Activated T-cell treated with anti-CD3 and anti-CD28 coated beads, Interleukin-2, amount 50 U/mL, for 24 hours (primary cell): ENCODE results near the gene HOXB1.
A peak's percentile ranks its signal among the peaks of the same experiment; 100 is the strongest.

Experiments
- DNase-seq: peaks from one replicate; pipeline ENCODE4 v3.0.0-alpha.2; 2020
- H3K27ac Mint-ChIP-seq: 2 replicates; pipeline ENCODE4 v1.8.0; 2020; ENCODE audit warnings: mild to moderate bottlenecking, mixed read lengths
- H3K27me3 Mint-ChIP-seq: 2 replicates; pipeline ENCODE4 v1.8.0; 2020; ENCODE audit warnings: mixed read lengths
- H3K36me3 Mint-ChIP-seq: 2 replicates; pipeline ENCODE4 v1.8.0; 2020; ENCODE audit warnings: low read depth, mixed read lengths
- H3K4me1 Mint-ChIP-seq: 2 replicates; pipeline ENCODE4 v1.8.0; 2020; ENCODE audit warnings: low read depth, mixed read lengths
- H3K4me3 Mint-ChIP-seq: 2 replicates; pipeline ENCODE4 v1.8.0; 2020; ENCODE audit warnings: mild to moderate bottlenecking, moderate library complexity, mixed read lengths
- H3K9me3 Mint-ChIP-seq: 2 replicates; pipeline ENCODE4 v1.8.0; 2020; ENCODE audit warnings: mixed read lengths

HOXB1 gene

DNA sequence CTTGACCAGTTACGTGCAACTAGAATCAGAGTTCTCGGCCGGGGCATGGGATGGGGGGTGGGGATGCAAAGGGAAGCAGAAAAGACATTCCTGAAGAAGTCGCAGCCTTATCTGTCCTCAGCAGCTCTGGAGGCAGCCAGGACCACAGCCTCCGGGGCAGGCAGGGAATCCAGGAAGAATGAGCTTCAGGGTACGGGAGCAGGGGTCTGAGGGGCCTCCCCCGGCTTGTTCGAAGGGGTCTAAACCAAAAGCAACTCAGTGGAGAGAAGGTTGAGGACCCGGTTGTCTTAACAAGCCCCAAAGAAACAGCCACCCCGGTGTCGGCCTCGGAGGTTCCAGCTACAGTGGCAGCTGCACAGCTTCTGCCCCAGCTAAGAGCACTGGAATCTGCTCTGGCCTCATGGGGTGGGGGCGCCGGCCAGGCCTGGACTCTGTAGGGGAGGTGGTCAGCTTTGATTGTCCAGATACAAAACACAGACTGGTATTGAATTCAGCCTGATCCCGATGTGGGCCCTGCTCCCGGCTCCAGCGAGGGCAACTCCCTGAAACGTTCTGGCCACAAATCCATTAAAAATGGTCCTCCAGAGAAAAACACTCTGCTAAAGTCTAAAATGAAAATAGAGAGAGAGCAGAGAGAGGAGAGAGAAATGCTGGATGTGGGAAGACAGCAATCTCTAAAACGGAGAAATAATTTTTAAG, 39.7 kb upstream of the HOXB1 start:
- Mint-ChIP-seq H3K4me3 (no peak overlapping the region), H3K36me3 (no peaks in the 10 kb centered on the region), H3K9me3 (no peaks in the 10 kb centered on the region), H3K27me3 (peaks cover 11% of the 10 kb centered on the region), H3K4me1 (peaks cover 4% of the 10 kb centered on the region), H3K27ac (no peak overlapping the region)
- no peak for DNase-seq

DNA sequence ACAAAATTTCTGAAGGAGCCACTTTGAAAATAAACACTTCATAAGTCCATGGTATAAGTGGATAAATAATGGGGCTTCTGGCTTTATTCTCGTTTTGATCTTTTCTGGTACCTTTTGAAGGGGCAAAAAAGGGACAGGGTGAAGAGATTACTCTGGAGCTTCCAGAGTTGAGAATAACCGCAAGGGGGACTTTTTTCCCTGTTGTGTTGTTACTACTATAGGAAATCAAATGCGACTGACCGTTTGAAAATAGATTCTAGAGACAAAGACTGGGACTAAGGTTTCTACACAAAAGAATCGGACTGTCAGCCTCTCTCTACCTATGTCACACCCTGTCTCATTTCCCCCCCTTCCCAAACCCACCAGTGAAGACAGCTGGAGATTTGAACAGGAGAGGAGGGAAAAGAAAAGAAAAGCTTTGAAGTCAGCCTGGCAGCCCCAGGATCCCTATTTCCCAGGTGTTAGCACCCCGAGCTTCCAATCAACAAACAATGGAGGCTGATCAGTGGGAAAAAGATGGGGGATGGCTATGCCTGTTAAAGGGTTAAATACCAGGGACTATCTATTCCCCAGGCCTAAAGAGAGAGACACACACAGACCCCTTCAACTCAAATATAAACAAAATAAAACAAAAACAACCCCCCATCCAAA, 39.0 kb upstream of the HOXB1 start:
- Mint-ChIP-seq H3K9me3 (no peaks in the 10 kb centered on the region), H3K27me3 (peaks cover 9% of the 10 kb centered on the region), H3K4me1 (peaks cover 4% of the 10 kb centered on the region), H3K4me3 (no peak overlapping the region), H3K27ac (no peak overlapping the region), H3K36me3 (no peaks in the 10 kb centered on the region)
- DNase-seq, result no peak

DNA sequence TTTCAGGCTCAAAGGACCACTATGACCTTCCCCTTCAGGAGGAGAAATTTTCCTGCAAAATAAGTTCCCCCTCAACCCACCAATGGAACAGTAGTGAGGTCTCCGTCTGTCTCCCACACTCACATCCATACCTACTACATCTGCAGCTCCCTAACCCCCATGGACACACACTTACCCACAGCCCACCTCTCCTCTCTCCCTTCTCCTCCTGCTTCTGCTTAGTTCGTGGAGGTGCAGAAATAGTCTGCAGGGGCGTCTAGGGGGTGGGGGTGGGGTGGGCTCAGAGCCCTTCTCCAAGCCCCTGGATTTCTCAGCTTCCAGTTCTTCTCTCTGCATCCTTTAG, 38.4 kb upstream of the HOXB1 start:
- H3K9me3 Mint-ChIP-seq, result no peaks in the 10 kb centered on the region

DNA sequence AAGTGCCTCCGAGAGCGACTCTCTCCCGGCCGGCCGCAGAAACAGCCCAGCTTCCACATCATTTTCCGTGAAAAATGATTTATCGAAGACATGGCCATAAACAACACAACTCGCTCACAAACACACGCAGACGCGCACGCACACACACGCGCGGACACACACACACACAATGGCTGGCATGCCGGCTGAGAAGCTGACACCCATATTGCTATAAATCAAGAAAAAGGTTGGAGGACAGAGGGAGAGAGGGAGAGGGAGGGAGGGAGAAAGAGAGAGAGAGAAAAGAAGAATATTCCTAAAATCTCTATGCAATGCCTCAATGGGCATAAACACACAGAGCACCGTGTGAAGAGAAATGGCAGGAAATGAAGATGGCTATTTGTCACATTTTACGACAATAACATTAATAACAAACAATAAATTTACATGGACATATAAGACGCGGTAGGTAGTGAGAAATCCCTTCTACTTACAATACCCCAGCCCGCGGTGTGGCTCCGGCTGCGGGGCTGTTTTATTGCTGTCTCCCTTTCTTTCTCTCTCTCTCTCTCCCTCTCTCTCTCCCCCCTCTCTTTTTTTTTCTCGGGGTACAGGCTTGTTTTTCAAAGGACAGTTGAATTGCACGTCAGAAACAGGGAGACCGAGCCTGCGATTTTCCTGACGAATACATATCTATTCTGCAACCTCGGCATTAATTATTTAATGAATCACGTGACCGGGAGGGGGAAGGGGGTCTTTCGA, 37.9 kb upstream of the HOXB1 start:
- Mint-ChIP-seq H3K36me3 (no peaks in the 10 kb centered on the region), H3K27ac (no peak overlapping the region), H3K4me1 (peaks cover 10% of the 10 kb centered on the region), H3K27me3 (peaks cover 5% of the 10 kb centered on the region), H3K4me3 (peak overlapping the region; percentile 29), H3K9me3 (no peaks in the 10 kb centered on the region)
- no peak for DNase-seq

More for the DNA sequence above, 38.4 kb upstream of the HOXB1 start:
- peaks cover 5% of the 10 kb centered on the region for H3K27me3 Mint-ChIP-seq
- H3K4me1 Mint-ChIP-seq, result peaks cover 7% of the 10 kb centered on the region
- DNase-seq, result no peak
- no peak overlapping the region for H3K4me3 Mint-ChIP-seq
- no peak overlapping the region for H3K27ac Mint-ChIP-seq
- no peaks in the 10 kb centered on the region for H3K36me3 Mint-ChIP-seq

DNA sequence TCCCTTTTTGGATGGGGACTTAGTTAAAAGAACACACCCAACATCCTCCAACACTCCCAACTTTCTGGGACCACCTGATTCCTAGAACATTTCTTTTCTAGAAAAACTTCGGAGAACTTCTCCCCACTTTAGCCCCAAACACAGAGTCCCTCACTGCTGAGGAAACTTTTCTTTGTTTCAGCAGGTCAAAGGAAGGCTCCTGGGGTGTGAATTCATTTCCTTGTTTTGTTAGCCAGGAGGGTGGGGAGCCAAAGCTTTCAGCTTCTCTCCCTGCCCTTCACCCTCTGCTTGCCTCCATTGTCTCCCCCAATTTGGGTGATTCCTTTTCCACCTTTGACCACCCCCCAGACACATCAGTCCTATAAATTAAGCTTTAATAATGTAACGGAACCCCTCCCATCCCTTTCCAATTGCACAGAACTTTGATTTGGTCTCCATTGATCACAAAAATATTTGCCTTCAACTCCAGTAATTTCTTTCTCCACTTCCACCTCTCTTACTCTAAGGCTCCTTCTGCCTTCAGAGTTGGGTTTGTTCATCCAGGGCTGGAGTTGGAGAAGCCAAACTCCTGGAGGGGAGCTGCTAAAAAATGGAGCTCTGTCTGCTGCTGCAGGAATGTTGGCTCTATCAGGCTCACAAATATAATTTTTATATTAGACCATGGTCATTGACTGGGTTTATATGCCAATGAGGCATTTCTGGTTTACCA, 37.0 kb upstream of the HOXB1 start:
- H3K9me3 Mint-ChIP-seq, result no peaks in the 10 kb centered on the region
- H3K27ac Mint-ChIP-seq, result no peak overlapping the region
- peaks cover 14% of the 10 kb centered on the region for H3K27me3 Mint-ChIP-seq

DNA sequence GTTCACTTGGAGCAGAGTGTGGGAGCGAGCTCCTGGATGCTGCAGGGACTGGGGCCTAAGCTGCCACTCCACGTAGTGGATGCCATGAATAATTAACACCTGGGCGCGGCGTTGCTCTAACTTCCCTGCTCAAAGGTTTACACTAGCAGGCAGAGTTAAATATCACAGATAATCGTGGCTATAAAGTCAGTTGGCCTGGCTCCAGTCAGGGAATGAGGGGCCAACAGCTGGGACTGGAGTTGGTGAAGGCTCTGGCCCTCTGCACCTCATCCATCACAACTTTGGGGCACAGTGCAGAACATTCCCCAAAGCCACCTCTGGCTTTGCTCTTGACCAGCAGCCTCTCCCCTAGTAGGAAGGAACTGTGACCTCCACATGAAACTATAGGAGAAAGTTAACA, 36.4 kb upstream of the HOXB1 start:
- Mint-ChIP-seq H3K27ac (no peak overlapping the region), H3K4me3 (no peak overlapping the region), H3K27me3 (peaks cover 20% of the 10 kb centered on the region)

More for the DNA sequence above, 37.0 kb upstream of the HOXB1 start:
- no peak for DNase-seq
- H3K36me3 Mint-ChIP-seq, result no peaks in the 10 kb centered on the region
- peaks cover 10% of the 10 kb centered on the region for H3K4me1 Mint-ChIP-seq
- H3K4me3 Mint-ChIP-seq, result no peak overlapping the region

DNA sequence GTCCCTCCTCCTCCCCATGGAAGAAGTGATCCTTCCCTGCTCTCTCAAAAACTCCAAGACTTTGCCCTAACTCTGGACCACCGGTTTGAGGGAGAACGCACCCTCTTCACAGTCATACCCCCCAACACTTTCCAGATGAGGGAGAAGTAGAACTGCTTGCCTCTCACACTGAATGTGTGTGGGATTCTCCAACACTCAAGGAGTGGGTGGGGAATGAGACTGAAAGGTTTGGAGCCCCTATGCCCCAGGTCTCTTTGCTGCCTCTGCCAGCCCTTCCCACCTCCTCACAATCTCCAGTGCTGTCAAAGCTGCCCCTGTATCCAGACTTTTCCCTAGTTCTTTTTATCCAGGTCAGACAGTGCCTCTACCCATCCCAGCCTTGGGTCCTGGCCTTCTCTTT, 35.9 kb upstream of the HOXB1 start:
- Mint-ChIP-seq H3K4me3 (no peak overlapping the region), H3K36me3 (no peaks in the 10 kb centered on the region), H3K27me3 (peaks cover 22% of the 10 kb centered on the region), H3K27ac (no peak overlapping the region), H3K4me1 (peaks cover 10% of the 10 kb centered on the region), H3K9me3 (no peaks in the 10 kb centered on the region)
- no peak for DNase-seq

More for the DNA sequence above, 36.4 kb upstream of the HOXB1 start:
- Mint-ChIP-seq H3K4me1 (peaks cover 10% of the 10 kb centered on the region), H3K9me3 (no peaks in the 10 kb centered on the region), H3K36me3 (no peaks in the 10 kb centered on the region)
- no peak for DNase-seq

DNA sequence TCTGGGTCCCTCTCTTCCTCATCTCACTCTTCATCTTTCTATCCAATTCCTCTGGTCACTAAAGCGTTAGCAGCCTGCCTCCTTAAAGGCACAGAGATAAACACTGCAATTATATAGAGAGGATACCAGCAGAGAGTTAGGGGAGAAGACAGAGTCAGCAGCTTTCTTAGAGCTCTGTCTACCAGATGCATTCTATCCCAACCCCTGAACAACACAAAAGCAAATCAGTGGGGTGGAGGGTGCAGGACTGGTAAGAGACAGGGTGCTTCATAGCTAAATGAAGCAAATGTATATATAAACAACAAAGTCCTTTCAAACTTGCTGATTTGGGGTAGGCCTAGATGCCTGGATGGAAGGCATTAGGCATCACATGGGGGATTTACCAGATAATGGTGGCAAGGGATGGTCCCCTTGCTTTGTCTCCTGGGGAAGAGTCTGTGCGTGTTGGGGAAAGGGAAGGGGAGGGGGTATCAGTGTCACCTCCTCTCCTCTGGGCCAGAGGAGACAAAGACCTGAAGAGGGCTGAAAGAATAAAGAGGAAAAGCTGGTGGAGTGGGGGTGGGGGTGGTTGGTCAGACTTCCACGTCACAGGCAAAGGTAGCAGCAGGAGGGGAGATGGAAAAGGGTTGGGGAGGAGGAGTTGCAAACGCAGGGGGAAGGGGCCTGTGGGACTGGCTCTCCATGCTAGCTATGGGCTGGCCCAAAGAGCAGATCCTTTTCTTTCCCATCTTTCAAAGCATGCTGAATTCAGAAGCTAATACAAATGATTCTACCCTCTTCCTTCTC, 35.3 kb upstream of the HOXB1 start:
- H3K27ac Mint-ChIP-seq, result no peak overlapping the region

DNA sequence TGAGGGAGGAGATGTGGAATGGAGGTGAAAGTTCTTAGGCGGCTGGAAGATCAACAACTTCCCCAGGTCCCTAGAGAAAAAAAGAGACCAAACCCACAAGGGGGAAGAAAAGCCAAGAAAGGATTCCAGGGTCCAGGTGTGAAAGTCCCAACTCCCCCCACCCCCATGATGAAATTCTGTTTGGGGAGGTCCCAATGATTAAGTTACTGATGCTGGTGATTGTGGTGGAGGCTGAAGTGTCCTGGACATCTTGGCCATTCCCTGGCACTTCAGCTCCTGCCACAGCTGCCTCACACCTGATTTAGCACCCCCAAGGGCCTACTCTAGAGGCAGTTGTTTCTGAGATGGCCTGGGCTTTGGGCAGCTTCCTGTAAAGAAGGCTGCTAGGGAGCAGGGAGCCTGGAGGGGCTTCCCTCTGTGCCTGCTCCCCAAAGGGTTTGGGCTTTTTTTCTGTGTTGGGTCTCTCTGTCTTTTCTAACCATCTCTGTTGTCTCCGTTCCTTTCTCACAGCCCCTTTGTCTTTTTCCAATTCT, 34.3 kb upstream of the HOXB1 start:
- Mint-ChIP-seq H3K9me3 (no peaks in the 10 kb centered on the region), H3K27me3 (peaks cover 24% of the 10 kb centered on the region), H3K4me1 (peaks cover 10% of the 10 kb centered on the region), H3K27ac (no peak overlapping the region), H3K36me3 (no peaks in the 10 kb centered on the region), H3K4me3 (no peak overlapping the region)
- no peak for DNase-seq

More for the DNA sequence above, 35.3 kb upstream of the HOXB1 start:
- Mint-ChIP-seq H3K9me3 (no peaks in the 10 kb centered on the region), H3K4me1 (peaks cover 10% of the 10 kb centered on the region), H3K4me3 (no peak overlapping the region), H3K27me3 (peaks cover 26% of the 10 kb centered on the region), H3K36me3 (no peaks in the 10 kb centered on the region)
- no peak for DNase-seq

DNA sequence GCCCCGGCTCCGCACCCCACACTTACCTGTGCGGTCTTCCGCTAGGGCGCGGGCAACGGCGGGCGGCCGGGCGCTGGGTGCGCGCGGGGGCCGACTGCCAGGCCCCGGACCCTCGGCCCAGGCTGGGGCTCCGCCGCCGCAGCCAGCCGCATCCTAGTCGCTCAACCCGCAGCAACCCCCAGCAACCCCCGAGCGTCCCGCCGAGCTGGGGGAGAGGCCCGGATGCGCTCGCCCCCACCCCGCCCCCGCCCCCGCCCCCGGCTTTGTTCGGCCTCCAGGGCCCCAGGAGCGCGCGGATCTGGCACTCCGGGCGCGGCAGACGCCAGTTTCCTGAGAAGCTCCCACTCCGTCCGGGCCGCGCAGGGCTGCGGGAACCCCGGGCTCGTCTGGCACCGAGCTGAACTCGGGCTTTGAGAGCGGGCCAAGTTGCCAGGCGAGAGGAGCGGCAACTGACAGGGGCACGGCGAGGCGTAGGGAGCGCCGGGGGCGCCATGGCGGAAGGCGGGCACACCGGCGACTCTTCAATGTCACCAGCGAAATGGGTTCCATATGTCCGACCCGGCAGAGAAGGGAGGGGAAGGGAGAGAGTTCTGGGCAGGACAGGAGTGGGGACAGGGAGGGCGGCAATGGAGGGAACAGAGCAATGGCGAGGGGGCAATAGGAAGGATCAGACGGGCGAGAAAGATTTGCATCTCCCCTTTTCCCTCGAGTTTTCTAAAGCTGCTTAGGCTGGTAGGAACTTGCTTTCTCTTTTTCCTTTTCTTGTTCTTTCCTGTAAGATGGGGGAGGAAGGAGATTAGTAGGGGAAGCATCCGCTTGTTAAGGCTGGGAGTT, 33.6 kb upstream of the HOXB1 start:
- no peaks in the 10 kb centered on the region for H3K9me3 Mint-ChIP-seq

DNA sequence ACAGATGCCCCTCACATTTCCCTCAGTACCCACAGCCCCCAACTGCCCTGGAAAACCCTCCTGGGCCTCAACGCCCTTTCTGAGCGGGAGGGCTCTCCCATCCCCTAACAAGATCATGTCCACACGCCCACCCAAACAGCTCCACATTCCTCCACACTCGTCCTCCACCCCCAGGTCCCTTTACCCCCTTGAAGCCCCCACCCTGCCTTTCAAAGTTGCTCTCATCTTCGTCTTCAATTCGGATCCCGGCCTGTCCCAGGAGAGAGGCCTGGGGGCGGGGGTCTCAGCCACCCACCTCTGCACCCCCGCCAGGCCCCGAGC, 33.0 kb upstream of the HOXB1 start:
- no peaks in the 10 kb centered on the region for H3K9me3 Mint-ChIP-seq
- no peak overlapping the region for H3K27ac Mint-ChIP-seq
- peaks cover 26% of the 10 kb centered on the region for H3K27me3 Mint-ChIP-seq
- no peak overlapping the region for H3K4me3 Mint-ChIP-seq
- DNase-seq, result no peak
- H3K4me1 Mint-ChIP-seq, result peaks cover 10% of the 10 kb centered on the region
- no peaks in the 10 kb centered on the region for H3K36me3 Mint-ChIP-seq

More for the DNA sequence above, 33.6 kb upstream of the HOXB1 start:
- Mint-ChIP-seq H3K36me3 (no peaks in the 10 kb centered on the region), H3K27me3 (peaks cover 23% of the 10 kb centered on the region), H3K4me3 (peak overlapping the region; percentile 51), H3K4me1 (peaks cover 10% of the 10 kb centered on the region), H3K27ac (no peak overlapping the region)
- no peak for DNase-seq

DNA sequence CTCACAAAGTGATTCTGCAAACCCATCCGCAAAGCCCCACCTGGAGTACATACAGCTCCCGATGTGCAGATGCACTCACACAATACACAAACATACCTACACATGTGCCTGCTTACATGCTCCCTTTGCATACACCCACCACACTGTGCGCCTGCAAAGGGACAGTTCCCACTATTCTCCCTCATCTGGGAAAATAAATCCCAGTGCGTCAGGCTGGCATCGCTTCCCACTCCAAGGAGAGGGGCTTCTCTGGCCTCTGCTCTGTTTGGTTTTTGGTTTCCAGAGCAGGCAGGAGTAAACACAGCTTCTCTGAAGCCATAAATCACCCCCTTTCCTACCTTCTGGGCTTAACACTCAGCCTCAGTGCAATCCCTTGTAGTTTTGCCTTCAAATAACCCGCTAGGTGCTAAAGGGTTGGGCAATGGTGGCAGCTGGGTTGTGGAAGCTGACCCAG, 32.6 kb upstream of the HOXB1 start:
- peaks cover 9% of the 10 kb centered on the region for H3K4me1 Mint-ChIP-seq
- H3K36me3 Mint-ChIP-seq, result no peaks in the 10 kb centered on the region
- H3K9me3 Mint-ChIP-seq, result no peaks in the 10 kb centered on the region
- no peak overlapping the region for H3K27ac Mint-ChIP-seq
- no peak for DNase-seq
- H3K4me3 Mint-ChIP-seq, result no peak overlapping the region
- peaks cover 30% of the 10 kb centered on the region for H3K27me3 Mint-ChIP-seq

DNA sequence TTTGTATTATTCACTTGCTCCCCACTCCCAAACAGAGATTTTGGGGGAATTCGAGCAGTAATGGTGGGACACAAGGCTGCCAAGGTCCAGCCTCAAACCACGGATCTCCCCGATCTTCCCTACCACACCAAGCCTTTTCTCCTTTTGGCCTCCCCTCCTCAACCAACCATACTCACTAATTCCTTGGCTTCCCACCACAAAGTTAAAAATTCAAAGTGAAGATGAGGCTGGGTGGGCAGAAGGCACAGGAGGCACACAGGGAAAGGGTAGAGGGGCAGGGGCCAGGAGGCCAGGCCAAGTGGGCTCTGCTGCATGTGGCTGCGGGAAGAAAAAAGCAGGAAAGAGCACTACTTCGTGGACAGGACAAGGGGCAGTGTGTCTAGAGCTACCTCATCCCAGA, 32.1 kb upstream of the HOXB1 start:
- no peak overlapping the region for H3K4me3 Mint-ChIP-seq

More for the DNA sequence above, 32.1 kb upstream of the HOXB1 start:
- no peaks in the 10 kb centered on the region for H3K9me3 Mint-ChIP-seq
- DNase-seq, result no peak
- peaks cover 34% of the 10 kb centered on the region for H3K27me3 Mint-ChIP-seq
- H3K4me1 Mint-ChIP-seq, result peaks cover 6% of the 10 kb centered on the region
- no peaks in the 10 kb centered on the region for H3K36me3 Mint-ChIP-seq
- no peak overlapping the region for H3K27ac Mint-ChIP-seq
